HG03442 (cell line): ENCODE measurements around the gene RFXANK.
"Not testable (repeated sequence)": the region's sequence is repeated elsewhere in the genome, so short reads cannot be mapped to it uniquely, and the experiment has no call there.

ENCODE experiments used
- ATAC-seq: cut with Tn5 transposase; IDR thresholded peaks from one replicate; pipeline ENCODE4 v1.9.1; 2021; ENCODE audit warnings: mild to moderate bottlenecking, moderate library complexity; ENCODE audit not compliant: unreplicated experiment

RFXANK gene

GRCh38 chr19:19192078-19192882, at the start of gene RFXANK, which contains the start of gene BORCS8:
Gene RFXANK (plus strand): TSS chr19:19192258. CDS start chr19:19193947, 1,689 bp downstream.
Gene BORCS8 (minus strand): TSS chr19:19192152. CDS start chr19:19192117, 35 bp downstream.
- peak; percentile 78 for ATAC-seq

GRCh38 chr19:19142347-19142746, 49.7 kb upstream of the RFXANK start:
- ATAC-seq = no peak

DNA sequence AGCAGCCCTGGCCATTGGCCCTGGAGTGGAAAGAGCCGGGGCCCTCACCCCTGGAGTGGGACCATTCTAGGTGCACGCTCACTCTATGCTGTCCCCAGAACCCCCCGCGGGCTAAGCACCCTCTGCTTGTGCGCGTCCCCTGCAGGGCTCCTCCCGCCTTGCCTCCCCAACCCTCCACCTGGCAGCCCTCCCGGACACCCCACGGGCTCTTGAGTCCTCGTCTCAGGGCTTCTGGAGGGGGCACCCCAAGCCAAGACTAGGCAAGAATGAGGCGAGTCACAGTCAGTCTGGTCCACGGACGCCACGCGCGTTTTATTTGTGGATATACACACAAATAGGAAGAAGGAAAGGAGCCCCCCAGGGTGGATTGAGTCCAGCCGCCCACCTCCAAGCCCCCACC, 46.8 kb upstream of the RFXANK start:
- ATAC-seq = no peak

DNA sequence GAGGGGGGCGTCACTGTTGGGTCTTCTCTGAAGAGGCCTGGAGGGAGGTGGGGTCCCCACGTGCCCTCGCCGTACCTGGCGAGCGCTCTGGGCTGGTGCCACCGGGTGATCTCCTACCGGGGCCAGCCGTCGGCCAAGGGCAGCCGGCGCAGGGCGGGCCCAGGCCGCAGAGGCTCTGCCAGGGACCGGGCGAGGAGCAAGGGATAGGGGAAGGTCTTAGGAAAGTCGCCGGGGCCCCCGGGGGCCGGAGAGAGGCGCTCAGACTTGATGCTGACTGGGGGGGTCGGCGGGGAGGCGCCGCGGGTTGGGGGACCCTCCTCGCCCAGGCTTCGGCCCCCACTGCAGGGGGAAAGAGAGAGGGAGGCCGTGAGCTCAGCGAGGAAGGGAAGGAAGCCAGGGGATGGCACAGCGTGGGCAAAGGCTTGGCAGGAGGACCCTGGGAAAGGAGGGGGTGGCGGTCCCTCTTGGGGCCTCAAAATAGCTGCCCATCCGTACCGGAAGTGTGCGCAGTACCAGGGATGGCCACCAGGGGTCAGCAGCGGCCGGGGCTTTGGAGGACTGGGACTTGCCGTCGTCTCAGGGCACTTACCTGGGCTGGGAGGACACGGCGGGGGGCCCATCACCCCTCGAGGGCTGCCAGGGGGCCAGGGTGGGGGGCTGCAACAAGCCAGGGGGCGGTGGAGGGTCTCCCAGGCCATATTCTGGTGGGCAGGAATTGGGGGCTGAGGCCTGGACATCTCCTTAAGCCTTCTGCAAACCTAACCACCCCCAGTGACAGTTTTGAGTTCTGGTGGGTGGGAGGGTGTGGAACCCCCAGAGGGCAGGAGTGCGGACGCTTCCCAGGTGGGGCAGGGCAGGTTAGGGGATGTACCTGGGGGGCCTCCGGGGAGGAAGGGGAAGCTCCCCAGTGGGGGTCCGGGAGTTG, 46.1 kb upstream of the RFXANK start:
- ATAC-seq = no peak

DNA sequence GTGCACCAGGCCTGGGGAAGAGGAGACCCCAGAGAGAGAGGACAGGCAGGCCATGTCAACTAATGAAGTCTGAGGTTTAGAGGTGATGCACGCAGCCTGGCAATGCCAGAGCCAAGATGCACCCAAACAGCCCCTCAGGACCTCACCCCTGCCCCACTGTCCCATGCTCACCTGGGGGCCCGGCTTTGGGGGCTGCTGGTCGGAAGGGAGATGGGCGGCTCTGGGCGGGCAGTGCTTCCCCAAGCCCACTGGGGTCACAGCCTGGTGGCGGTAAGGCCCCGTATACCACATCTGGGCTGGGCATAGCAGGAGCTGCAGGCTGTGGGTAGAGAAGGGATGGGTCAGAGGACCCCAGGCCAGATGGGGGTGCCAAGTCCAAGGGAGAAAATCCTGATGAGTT, 45.2 kb upstream of the RFXANK start:
- ATAC-seq = no peak

- ATAC-seq = no peak
Observed at GRCh38 chr19:19147344-19147743, 44.7 kb upstream of the RFXANK start.

DNA sequence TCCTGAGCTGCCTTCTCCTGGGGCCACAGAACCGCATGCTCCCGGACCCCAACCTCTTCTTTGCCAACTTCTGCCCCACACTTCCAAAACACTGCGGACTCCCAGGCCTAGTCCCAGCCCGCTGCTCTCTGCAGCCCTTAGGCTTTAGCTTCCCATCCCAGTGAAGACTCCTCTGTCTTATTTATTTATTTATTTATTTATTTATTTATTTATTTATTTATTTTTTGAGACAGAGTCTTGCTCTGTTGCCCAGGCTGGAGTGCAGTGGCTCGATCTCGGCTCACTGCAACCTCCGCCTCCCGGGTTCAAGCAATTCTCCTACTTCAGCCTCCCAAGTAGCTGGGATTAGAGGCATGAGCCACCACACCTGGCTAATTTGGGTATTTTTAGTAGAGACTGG, 43.6 kb upstream of the RFXANK start:
- ATAC-seq = not testable (repeated sequence)

- no peak for ATAC-seq
Observed at GRCh38 chr19:19149435-19149834, 42.6 kb upstream of the RFXANK start.

GRCh38 chr19:19151418-19151817, 40.6 kb upstream of the RFXANK start:
- ATAC-seq = peak; percentile 48

GRCh38 chr19:19152668-19153384, 39.2 kb upstream of the RFXANK start:
- ATAC-seq = no peak

DNA sequence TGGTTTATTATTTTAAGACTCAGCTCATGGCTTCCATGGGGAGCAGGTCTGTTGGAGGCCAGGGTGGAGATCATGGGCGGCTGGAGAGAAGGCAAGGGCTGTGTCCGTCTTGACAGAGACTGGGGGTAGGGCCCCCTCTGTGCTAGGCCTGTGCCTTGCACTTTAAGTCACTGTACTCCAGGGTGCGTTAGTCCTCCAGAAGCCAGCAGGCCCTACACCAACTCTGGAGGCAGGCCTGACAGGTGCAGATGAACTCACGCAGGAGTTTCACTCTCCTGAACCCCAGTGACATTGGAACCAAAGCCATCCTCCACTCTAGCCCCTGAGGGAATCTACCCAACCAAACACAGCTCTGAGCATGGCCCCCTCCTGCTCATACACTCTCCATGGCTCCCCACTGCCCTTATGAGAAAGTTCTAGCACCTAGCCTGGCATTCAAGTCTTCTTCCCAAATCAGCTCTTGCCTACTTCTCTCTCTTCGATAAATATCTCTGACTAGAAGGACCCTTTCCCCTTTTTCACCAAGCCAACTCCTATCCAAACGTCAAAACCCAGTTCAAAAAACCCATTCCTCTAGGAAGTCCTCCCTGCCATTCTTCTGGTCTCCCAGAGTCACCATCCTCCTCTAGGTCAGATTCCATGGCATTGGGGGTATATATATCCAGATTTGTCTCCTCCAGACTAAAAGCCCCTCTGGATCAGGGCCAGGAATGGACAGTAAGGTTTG, 37.1 kb upstream of the RFXANK start:
- ATAC-seq = no peak

GRCh38 chr19:19155495-19156219, 36.4 kb upstream of the RFXANK start:
- ATAC-seq = peak; percentile 54

- no peak for ATAC-seq
Observed at GRCh38 chr19:19157808-19158207, 34.2 kb upstream of the RFXANK start.

- ATAC-seq = no peak
Observed at GRCh38 chr19:19159534-19159933, 32.5 kb upstream of the RFXANK start.

DNA sequence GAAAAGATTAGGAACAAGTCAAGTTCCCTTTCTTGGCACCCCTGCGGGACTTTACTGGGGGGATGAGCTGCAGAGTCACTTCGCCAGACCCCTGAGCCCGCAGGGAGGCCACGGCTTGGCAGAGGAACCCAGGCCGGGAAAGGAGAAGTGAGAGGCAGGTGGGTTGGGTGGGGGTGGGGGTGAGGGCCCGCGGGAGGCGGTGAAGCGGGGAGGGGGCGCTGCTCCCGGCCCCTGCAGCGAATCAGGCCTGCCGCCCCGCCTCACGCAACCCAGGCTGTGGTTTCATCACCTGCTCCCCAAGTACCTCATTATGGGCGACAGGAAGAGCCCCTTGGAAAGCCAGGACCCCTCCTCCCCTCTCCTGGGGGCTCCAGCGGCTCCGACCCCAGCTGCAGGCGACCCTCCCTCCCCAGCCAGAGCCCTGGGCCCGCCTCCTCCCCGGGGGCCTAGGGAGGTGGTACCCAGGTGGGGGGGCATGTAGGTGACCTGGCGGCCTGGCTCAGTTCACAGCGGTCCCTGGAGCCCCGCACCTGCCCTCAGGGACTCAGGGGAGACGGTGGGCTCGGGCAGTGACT, 31.5 kb upstream of the RFXANK start:
- ATAC-seq = no peak

- no peak for ATAC-seq
Observed at GRCh38 chr19:19162495-19162894, 29.6 kb upstream of the RFXANK start.

DNA sequence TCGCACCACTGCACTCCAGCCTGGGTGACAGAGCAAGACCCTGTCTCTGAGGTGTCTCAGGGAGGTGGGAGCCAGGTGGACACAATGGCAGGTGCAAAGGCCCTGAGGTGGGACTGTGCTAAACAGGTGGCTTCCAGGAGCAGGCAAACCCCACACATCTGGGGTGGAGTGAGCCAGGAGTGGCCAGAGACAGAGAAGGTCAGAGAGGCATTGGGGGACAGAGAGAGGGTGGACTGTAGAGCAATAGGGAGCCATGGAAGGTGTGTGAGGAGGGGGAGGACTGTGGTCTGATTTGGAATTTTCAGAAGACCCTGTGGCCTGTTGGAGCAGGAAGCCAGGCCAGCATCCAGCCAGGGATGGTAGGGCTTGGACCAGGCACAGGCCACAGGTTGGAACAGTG, 26.7 kb upstream of the RFXANK start:
- ATAC-seq = no peak

GRCh38 chr19:19167612-19168011, 24.4 kb upstream of the RFXANK start:
- no peak for ATAC-seq
